Common myeloid progenitor, CD34-positive (primary cell): ENCODE measurements around the gene CEP295NL. TPM values are rescaled to one million over a fixed set of nuclear protein-coding genes. Genes with fewer than 3 reads are reported as not detected.

Experiments used
- CTCF ChIA-PET: fragments of 350-600 bp; sonication (Branson Sonifier 250); formaldehyde crosslinking; loops from one replicate; lab custom pipeline; 2021; ENCODE audit warnings: antibody characterized with exemption; lab: Charles Lee
- POLR2A ChIA-PET: fragments of 350-600 bp; sonication (Branson Sonifier 250); formaldehyde crosslinking; loops from one replicate; lab custom pipeline; 2021; ENCODE audit warnings: antibody characterized with exemption; lab: Charles Lee
- DNase-seq, 3 donors: peaks; one replicate each; pipeline versions ENCODE4 v3.0.0 to v3.0.0-alpha.2; 2013
- H3K27ac ChIP-seq, 2 experiments: 1 replicate in 1 of 2; 2 replicates in 1 of 2; pipeline ENCODE4 v1.7.0; 2013; ENCODE audit warnings: inconsistent platforms in 2 of 2, low read length in 2 of 2, mild to moderate bottlenecking in 2 of 2, low read depth in 1 of 2, moderate library complexity in 1 of 2; ENCODE audit not compliant: severe bottlenecking in 2 of 2, insufficient read depth in 1 of 2, poor library complexity in 1 of 2
- H3K27me3 ChIP-seq, 5 experiments: replicated peaks in 2 of 5; 1 replicate in 3 of 5; 2 replicates in 2 of 5; pipeline versions ENCODE4 v1.6.1 to v1.7.0; 2013; ENCODE audit warnings: low read length in 4 of 5, mild to moderate bottlenecking in 2 of 5, moderate library complexity in 2 of 5, inconsistent platforms in 1 of 5; ENCODE audit not compliant: insufficient read depth in 5 of 5, control insufficient read depth in 4 of 5
- H3K36me3 ChIP-seq, 4 experiments: 1 replicate in 2 of 4; 2 replicates in 2 of 4; pipeline versions ENCODE4 v1.6.1 to v1.7.0; 2013; ENCODE audit warnings: low read length in 3 of 4, control low read depth in 1 of 4, mild to moderate bottlenecking in 1 of 4; ENCODE audit not compliant: control insufficient read depth in 4 of 4, insufficient read depth in 4 of 4
- H3K4me1 ChIP-seq, 4 experiments: 1 replicate in 3 of 4; 2 replicates in 1 of 4; pipeline versions ENCODE4 v1.6.1 to v1.7.1; 2013; ENCODE audit warnings: low read length in 3 of 4, mild to moderate bottlenecking in 3 of 4, control low read depth in 1 of 4, inconsistent platforms in 1 of 4, moderate library complexity in 1 of 4; ENCODE audit not compliant: control insufficient read depth in 4 of 4, insufficient read depth in 4 of 4; ENCODE audit errors: control extremely low read depth in 1 of 4
- H3K4me3 ChIP-seq, 7 experiments: 1 replicate in 4 of 7; 2 replicates in 3 of 7; pipeline versions ENCODE4 v1.5.1 to v1.7.0; 2013; ENCODE audit warnings: mild to moderate bottlenecking in 7 of 7, low read length in 6 of 7, moderate library complexity in 6 of 7, inconsistent platforms in 2 of 7, low read depth in 2 of 7, control low read depth in 1 of 7; ENCODE audit not compliant: insufficient read depth in 4 of 7, control insufficient read depth in 1 of 7; ENCODE audit errors: extremely low read depth in 1 of 7
- H3K9me3 ChIP-seq, 5 experiments: 1 replicate in 4 of 5; 2 replicates in 1 of 5; pipeline versions ENCODE4 v1.6.1 to v1.7.1; 2013; ENCODE audit warnings: low read length in 4 of 5, mild to moderate bottlenecking in 2 of 5, inconsistent platforms in 1 of 5, low read depth in 1 of 5, moderate library complexity in 1 of 5; ENCODE audit not compliant: control insufficient read depth in 4 of 5, insufficient read depth in 2 of 5; ENCODE audit errors: control extremely low read depth in 1 of 5
- WGBS: methylation state at CpG from one replicate; pipeline ENCODE4 v1.1.5; 2013; ENCODE audit not compliant: insufficient coverage; 5-methylcytosine and 5-hydroxymethylcytosine counted together
- polyA plus RNA-seq: library from polyadenylated mRNA; unstranded; fragments of 120-200 nt; gene quantifications from one replicate; pipeline ENCODE4 v1.2.1, GENCODE V29; 2013

Gene CEP295NL, protein sequence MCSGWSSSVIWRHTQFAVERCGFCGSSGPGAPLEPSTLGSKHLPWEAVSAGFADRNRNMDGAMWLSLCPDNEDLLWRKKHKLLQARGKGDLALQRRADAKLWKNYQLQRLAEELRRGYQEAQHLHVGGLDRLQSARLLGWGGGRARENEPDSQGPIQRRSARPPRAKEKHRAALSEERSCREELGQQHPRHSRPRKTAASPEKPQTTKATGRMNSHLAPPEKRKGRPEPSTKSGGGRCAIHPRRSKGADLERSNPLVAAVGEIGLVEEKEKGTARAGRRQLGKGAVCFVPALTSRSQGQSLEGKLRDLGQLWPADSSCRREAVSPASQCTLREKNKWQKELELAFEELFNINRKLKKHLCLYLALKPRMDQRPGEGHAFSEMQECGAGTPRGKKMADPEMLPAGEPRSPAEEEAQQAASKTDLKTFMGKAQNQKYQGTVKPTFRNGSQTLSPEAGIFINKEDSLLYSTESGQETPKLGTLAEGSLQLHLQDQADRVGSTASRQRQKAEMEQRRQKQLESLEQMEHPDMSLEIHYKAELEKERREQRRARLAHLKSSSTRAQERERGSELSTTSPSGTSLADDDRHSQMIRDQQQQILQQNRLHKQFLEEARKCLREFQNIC
- polyA plus RNA-seq = 0.22 TPM

- 91% methylated on average over 15 of the region's 17 CpGs for WGBS
- Histone ChIP-seq H3K9me3 (no peaks in the 10 kb centered on the region), H3K4me1 (no peaks in the 10 kb centered on the region), H3K4me3 (no peak within 1 kb of the TSS), H3K27me3 (no peaks in the 10 kb centered on the region), H3K27ac (no peak within 1 kb of the TSS), H3K36me3 (peaks cover 0 to 31% (median 16%) of the 10 kb centered on the region in 4 experiments)
- POLR2A ChIA-PET = no interaction called here
- CTCF ChIA-PET = interaction anchor here (0.7 to 2.0 kb wide), 6 partner anchors 8 to 68 kb away, joined by 3 to 6 read pairs (median 4); no protein-coding TSS in a partner anchor
- no peak for DNase-seq
These were observed at the start of gene CEP295NL for GRCh38 chr17:78903101-78903779. TSS of gene CEP295NL (minus strand) at chr17:78903201. CDS start at chr17:78901828, 1,373 bp downstream.

DNA sequence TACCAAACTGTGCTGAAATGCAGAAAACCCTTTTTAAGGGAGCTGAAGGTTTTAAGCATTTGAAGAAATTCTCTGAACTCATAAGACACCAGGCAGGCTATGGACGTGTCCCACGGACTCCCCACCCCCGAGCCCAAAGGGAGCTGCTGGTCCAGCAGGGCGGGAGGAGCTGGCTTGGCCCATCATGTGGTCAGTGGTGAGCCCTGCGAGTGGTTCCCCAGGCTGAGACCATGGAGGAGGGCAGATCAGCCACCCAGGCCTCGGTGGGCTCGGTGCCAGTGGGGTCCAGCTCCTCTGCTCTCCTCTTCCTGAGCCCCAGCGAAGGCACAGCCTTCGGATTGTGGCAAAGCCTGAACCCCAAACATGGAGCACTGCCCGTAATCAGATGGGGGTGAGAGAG, 49.7 kb upstream of the CEP295NL start:
- no peak overlapping the region for H3K27ac ChIP-seq
- H3K4me3 ChIP-seq = no peak overlapping the region
- H3K9me3 ChIP-seq = peaks cover 3 to 21% (median 9%) of the 10 kb centered on the region in 5 experiments
- WGBS = 98% methylated on average over 9 of the region's 10 CpGs
- no peaks in the 10 kb centered on the region for H3K36me3 ChIP-seq
- no peaks in the 10 kb centered on the region for H3K4me1 ChIP-seq
- peaks cover 0 to 3% (median 0%) of the 10 kb centered on the region in 5 experiments for H3K27me3 ChIP-seq
- ChIA-PET POLR2A (no interaction called here), CTCF (interaction anchor here (0.9 to 1.9 kb wide), 3 partner anchors 8 to 88 kb away, joined by 3 to 4 read pairs (median 4); no protein-coding TSS in a partner anchor)
- no peak for DNase-seq

GRCh38 chr17:78951967-78952551, 49.1 kb upstream of the CEP295NL start:
- no peaks in the 10 kb centered on the region for H3K36me3 ChIP-seq
- H3K27ac ChIP-seq = no peak overlapping the region
- ChIA-PET POLR2A (no interaction called here), CTCF (interaction anchor here (0.9 to 1.9 kb wide), 3 partner anchors 8 to 87 kb away, joined by 3 to 4 read pairs (median 4); no protein-coding TSS in a partner anchor)
- no peak for DNase-seq
- H3K4me1 ChIP-seq = no peaks in the 10 kb centered on the region
- peaks cover 3 to 21% (median 9%) of the 10 kb centered on the region in 5 experiments for H3K9me3 ChIP-seq
- no peak overlapping the region for H3K4me3 ChIP-seq
- 98% methylated on average over 12 of the region's 12 CpGs for WGBS
- peaks cover 0 to 3% (median 0%) of the 10 kb centered on the region in 5 experiments for H3K27me3 ChIP-seq

DNA sequence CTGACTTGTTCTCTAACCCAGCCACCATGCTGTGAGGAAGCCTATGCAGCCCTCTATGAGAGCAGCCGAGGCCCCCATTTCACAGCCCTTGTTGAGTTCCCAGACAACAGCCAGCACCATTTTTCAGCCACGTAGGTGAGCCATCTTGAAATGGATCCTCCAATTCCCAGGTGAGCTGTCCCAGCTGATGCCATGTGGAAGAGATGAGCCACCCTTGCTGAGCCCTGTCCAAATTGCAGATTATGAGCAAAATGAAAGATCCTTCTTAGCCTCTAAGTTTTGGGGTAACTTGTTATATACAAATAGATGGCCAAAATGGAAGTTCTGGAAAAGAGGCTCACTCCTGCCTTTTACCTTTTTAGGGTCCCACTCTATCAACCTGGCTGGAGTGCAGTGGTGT, 47.9 kb upstream of the CEP295NL start:
- Histone ChIP-seq H3K27ac (no peak overlapping the region), H3K9me3 (peaks cover 3 to 21% (median 9%) of the 10 kb centered on the region in 5 experiments), H3K36me3 (no peaks in the 10 kb centered on the region), H3K4me1 (no peaks in the 10 kb centered on the region), H3K27me3 (peaks cover 0 to 3% (median 0%) of the 10 kb centered on the region in 5 experiments), H3K4me3 (no peak overlapping the region)
- DNase-seq = no peak
- 90% methylated on average over 2 of the region's 2 CpGs for WGBS
- ChIA-PET CTCF (interaction anchor here (1.4 to 1.9 kb wide), 2 partner anchors 21 to 86 kb away, joined by 4 to 5 read pairs; no protein-coding TSS in a partner anchor), POLR2A (no interaction called here)

DNA sequence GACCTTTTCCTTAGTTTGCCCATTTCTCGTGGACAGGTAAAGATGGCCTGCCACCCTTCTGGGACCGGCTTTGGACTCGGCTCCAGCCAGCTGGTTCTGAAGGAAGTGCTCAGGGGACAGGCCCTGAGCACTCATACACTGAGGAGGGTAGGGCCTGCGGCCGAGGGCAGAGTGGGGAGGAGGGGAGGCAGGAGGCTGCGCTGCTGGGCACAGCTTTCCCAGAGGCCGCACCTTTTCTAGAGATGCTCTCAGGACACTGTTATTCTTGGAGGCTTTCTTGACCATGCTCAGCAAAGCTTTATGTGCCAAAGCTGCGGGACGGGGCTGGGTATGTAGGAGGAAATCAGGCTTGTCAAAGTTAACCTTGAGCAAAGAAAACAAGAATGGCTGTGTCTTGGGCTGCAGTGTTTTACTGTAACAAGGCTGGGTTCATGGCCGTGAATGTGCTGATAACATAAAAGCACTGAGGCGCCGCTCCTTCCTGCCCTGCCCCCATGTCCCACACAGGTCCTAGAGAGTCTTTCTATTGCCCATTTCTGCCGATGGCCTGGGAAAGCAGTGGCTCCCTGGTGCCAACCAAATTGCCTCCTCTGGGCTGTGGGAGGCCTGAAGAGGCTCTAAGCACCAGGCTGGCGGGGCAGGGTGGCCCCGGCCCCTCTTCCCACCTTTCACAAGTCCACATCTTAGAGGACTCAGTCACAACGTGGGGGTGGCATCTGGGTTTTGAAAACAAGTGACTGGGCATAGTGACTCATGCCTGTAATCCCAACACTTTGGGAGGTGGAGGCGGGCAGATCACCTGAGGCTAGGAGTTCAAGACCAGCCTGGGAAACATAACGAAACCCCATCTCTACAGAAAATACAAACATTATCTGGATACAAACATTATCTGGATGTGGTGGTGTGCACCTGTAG, 44.5 kb upstream of the CEP295NL start:
- H3K9me3 ChIP-seq = peaks cover 3 to 21% (median 9%) of the 10 kb centered on the region in 5 experiments
- H3K4me3 ChIP-seq = no peak overlapping the region
- ChIA-PET POLR2A (no interaction called here), CTCF (interaction anchor here (1.1 to 1.7 kb wide), 3 partner anchors 9 to 17 kb away, joined by 3 to 6 read pairs (median 4); no protein-coding TSS in a partner anchor)
- WGBS = 92% methylated on average over 12 of the region's 18 CpGs
- H3K27ac ChIP-seq = no peak overlapping the region
- H3K4me1 ChIP-seq = no peaks in the 10 kb centered on the region
- H3K27me3 ChIP-seq = no peaks in the 10 kb centered on the region
- no peaks in the 10 kb centered on the region for H3K36me3 ChIP-seq
- DNase-seq = no peak

DNA sequence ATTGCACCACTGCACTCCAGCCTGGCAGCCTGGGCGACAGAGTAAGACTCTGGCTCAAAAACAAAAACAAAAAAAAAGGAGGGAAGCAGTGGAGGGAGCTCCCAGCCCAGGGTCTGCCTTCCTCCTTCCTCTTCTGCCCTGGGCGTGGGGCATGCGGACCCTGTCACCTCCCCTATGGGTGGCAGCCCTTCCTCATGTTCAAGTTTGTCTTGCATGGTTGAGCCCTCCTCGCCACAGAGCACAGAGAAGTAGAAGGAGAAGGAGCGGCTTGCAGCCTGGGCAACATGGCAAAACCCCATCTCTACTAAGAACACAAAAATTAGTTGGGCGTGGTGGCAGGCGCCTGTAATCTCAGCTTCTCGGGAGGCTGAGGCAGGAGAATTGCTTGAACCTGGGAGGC, 43.6 kb upstream of the CEP295NL start:
- DNase-seq = no peak
- peaks cover 3 to 19% (median 8%) of the 10 kb centered on the region in 5 experiments for H3K9me3 ChIP-seq
- H3K4me3 ChIP-seq = no peak overlapping the region
- ChIA-PET CTCF (interaction anchor here (1.1 to 1.7 kb wide), 2 partner anchors 8 to 18 kb away, joined by 4 to 6 read pairs; no protein-coding TSS in a partner anchor), POLR2A (no interaction called here)
- WGBS = 90% methylated on average over 5 of the region's 8 CpGs
- no peaks in the 10 kb centered on the region for H3K27me3 ChIP-seq
- no peaks in the 10 kb centered on the region for H3K36me3 ChIP-seq
- no peaks in the 10 kb centered on the region for H3K4me1 ChIP-seq
- H3K27ac ChIP-seq = no peak overlapping the region
